HepG2 (cell line): ENCODE measurements around the gene TEC. TPM values are rescaled to one million over a fixed set of nuclear protein-coding genes. Genes with fewer than 3 reads are reported as not detected.

ENCODE experiments used
- ATAC-seq: fragments of 200-7000 bp; cut with Tn5 transposase; 3 replicates; pipeline ENCODE4 v1.9.1; 2020; ENCODE audit warnings: mild to moderate bottlenecking, moderate library complexity
- BruUV-seq: library from RNA; stranded (reverse); fragments of 400-500 nt; replicated peaks from 2 replicates; lab custom pipeline; 2021; lab: Mats Ljungman, UMichigan
- CTCF ChIA-PET: fragments of 300-600 bp; formaldehyde crosslinking; extraction: SDS; loops from one replicate; lab custom pipeline; 2021; ENCODE audit warnings: low total read pairs, inconsistent platforms, low intra/inter-chr PET ratio; lab: Yijun Ruan, JAX
- POLR2A ChIA-PET: fragments of 350-600 bp; sonication (Branson Sonifier 250); formaldehyde crosslinking; loops from one replicate; lab custom pipeline; 2020; ENCODE audit warnings: antibody characterized with exemption, inconsistent platforms; lab: Yijun Ruan, JAX
- DNase-seq: peaks from one replicate; pipeline ENCODE4 v3.0.0-alpha.2; 2015; ENCODE audit warnings: low spot score
- FAIRE-seq: peaks from 3 replicates; lab custom pipeline; 2011; peaks lifted over from hg19 to GRCh38; lab: Jason Lieb, UNC
- H2AFZ ChIP-seq: one replicate; pipeline ENCODE4 v1.6.1; 2011; ENCODE audit warnings: low read length, inconsistent platforms
- H3K27ac ChIP-seq: fragments of 300-600 bp; 3 replicates; pipeline ENCODE4 v1.8.0; 2011; ENCODE audit warnings: mixed run types, mild to moderate bottlenecking, mixed read lengths, low read length, inconsistent platforms; ENCODE audit not compliant: insufficient read depth; ENCODE audit errors: extremely low read length
- H3K27me3 ChIP-seq, 2 experiments: fragments of 200-600 bp in 1 of 2; 2 replicates in 1 of 2; 3 replicates in 1 of 2; pipeline versions ENCODE4 v1.6.0 to v1.8.0; 2011; ENCODE audit warnings: low read length in 2 of 2, mild to moderate bottlenecking in 2 of 2, moderate library complexity in 2 of 2, inconsistent platforms in 1 of 2; ENCODE audit not compliant: insufficient read depth in 2 of 2, control insufficient read depth in 1 of 2
- H3K36me3 ChIP-seq, 2 experiments: fragments of 200-600 bp in 1 of 2; replicated peaks in 1 of 2; 2 replicates in 1 of 2; 3 replicates in 1 of 2; pipeline versions ENCODE4 v1.5.1 to v1.8.0; 2011; ENCODE audit warnings: low read length in 2 of 2, inconsistent platforms in 1 of 2; ENCODE audit not compliant: insufficient read depth in 2 of 2, control insufficient read depth in 1 of 2
- H3K4me1 ChIP-seq: 2 replicates; pipeline ENCODE4 v1.5.1; 2012; ENCODE audit warnings: low read length, inconsistent platforms; ENCODE audit not compliant: insufficient read depth
- H3K4me2 ChIP-seq: 2 replicates; pipeline ENCODE4 v1.6.0; 2011; ENCODE audit warnings: low read depth, low read length, inconsistent platforms
- H3K4me3 ChIP-seq, 3 experiments: fragments of 200-600 bp in 1 of 3; sonication (generic), shearing (Covaris generic) in 1 of 3; replicated peaks in 1 of 3; 2 replicates each; pipeline ENCODE4 v1.5.1; 2011 to 2016; ENCODE audit warnings: low read length in 3 of 3, inconsistent platforms in 2 of 3, low read depth in 2 of 3, mild to moderate bottlenecking in 2 of 3, control low read depth in 1 of 3, mixed read lengths in 1 of 3; ENCODE audit not compliant: insufficient read depth in 1 of 3
- H3K79me2 ChIP-seq: one replicate; pipeline ENCODE4 v1.6.1; 2011; ENCODE audit warnings: low read length, inconsistent platforms; ENCODE audit not compliant: insufficient read depth
- H3K9ac ChIP-seq: 2 replicates; pipeline ENCODE4 v1.6.0; 2011; ENCODE audit warnings: mild to moderate bottlenecking, low read depth, low read length, inconsistent platforms; ENCODE audit not compliant: insufficient read depth
- H3K9me3 ChIP-seq: 2 replicates; pipeline ENCODE4 v1.5.1; 2012; ENCODE audit warnings: mild to moderate bottlenecking, low read length
- H4K20me1 ChIP-seq: 2 replicates; pipeline ENCODE4 v1.6.0; 2011; ENCODE audit warnings: inconsistent platforms, mild to moderate bottlenecking, low read length, moderate library complexity; ENCODE audit not compliant: insufficient read depth
- HNRNPK ChIP-seq: fragments of 200-400 bp; formaldehyde crosslinking; IDR thresholded peaks from 2 replicates; pipeline ENCODE4 v1.6.1; 2018; ENCODE audit warnings: low read length, low read depth, moderate library complexity, mild to moderate bottlenecking; ENCODE audit not compliant: poor library complexity, severe bottlenecking
- HOXA5 ChIP-seq: sonication (generic); formaldehyde crosslinking; IDR thresholded peaks from 2 replicates; pipeline ENCODE4 v1.4.0; 2020; ENCODE audit warnings: missing genetic modification reagents
- KMT2A ChIP-seq: sonication (generic); formaldehyde crosslinking; IDR thresholded peaks from 2 replicates; pipeline ENCODE4 v1.4.0; 2020; ENCODE audit warnings: missing genetic modification reagents
- NR2F2 ChIP-seq: IDR thresholded peaks from 2 replicates; pipeline ENCODE4 v1.6.1; 2012; ENCODE audit warnings: low read depth, inconsistent platforms, borderline replicate concordance
- PITX1 ChIP-seq: sonication (generic); formaldehyde crosslinking; IDR thresholded peaks from 2 replicates; pipeline ENCODE4 v1.5.1; 2020; ENCODE audit warnings: mild to moderate bottlenecking, missing genetic modification reagents
- RELA ChIP-seq: sonication (generic); formaldehyde crosslinking; IDR thresholded peaks from 2 replicates; pipeline ENCODE4 v1.4.0; 2020; ENCODE audit warnings: missing genetic modification reagents
- USF2 ChIP-seq, 2 experiments: sonication (generic) in 1 of 2; formaldehyde crosslinking in 1 of 2; IDR thresholded peaks; 2 replicates each; pipeline versions ENCODE4 v1.5.1 to v1.6.1; 2011 to 2020; ENCODE audit warnings: borderline replicate concordance in 1 of 2, low read depth in 1 of 2, low read length in 1 of 2, mild to moderate bottlenecking in 1 of 2, missing genetic modification reagents in 1 of 2, moderate library complexity in 1 of 2
- ZFP1 ChIP-seq: IDR thresholded peaks from 2 replicates; pipeline ENCODE4 v1.6.1; 2016
- ZKSCAN8 ChIP-seq: IDR thresholded peaks from 2 replicates; pipeline ENCODE4 v1.6.1; 2016; ENCODE audit warnings: borderline replicate concordance, missing genetic modification reagents, missing compliant biosample characterization
- ZNF276 ChIP-seq: sonication (generic); formaldehyde crosslinking; IDR thresholded peaks from 2 replicates; pipeline ENCODE4 v1.4.0; 2020; ENCODE audit warnings: mild to moderate bottlenecking, low read depth, missing genetic modification reagents
- WGBS: methylation state at CpG from one replicate; pipeline ENCODE4 v1.1.6; 2017; ENCODE audit warnings: low lambda C conversion rate; 5-methylcytosine and 5-hydroxymethylcytosine counted together
- in situ Hi-C: cut with HindIII; loops from 2 replicates; pipeline ENCODE4 v1.10.0; 2017; ENCODE audit warnings: low pct_unique_long_range_greater_than_20kb; ENCODE audit not compliant: extremely low pct_ligation_motif_present
- intact Hi-C: fragments of 100-400 bp; cut with micrococcal nuclease; formaldehyde crosslinking; loops from one replicate; pipeline ENCODE4 v1.10.0; 2022; ENCODE audit not compliant: unreplicated experiment
- polyA plus RNA-seq, 8 experiments: library from polyadenylated mRNA; depleted of rRNA in 3 of 8; stranded (reverse) in 7 of 8; unstranded in 1 of 8; fragments of >200 nt; fragmentation: Illumina TruSeq in 4 of 8; extraction: Trizol in 4 of 8; gene quantifications; 2 replicates each; pipeline versions ENCODE4 v1.2.1 to v1.2.3, GENCODE V29; 2011 to 2016; ENCODE audit warnings: low read depth in 4 of 8, missing spikeins in 1 of 8, mixed read lengths in 1 of 8; ENCODE audit not compliant: insufficient read depth in 1 of 8
- total RNA-seq, 5 experiments: library from RNA; depleted of rRNA; stranded (reverse); fragments of >200 nt; fragmentation: Illumina TruSeq; extraction: Trizol; gene quantifications; 2 replicates each; pipeline ENCODE4 v1.2.3, GENCODE V29; 2016; ENCODE audit warnings: low read depth in 1 of 5
- TF ChIP-seq, protein P1 (sequence below): sonication (generic); formaldehyde crosslinking; IDR thresholded peaks from 2 replicates; pipeline ENCODE4 v1.9.0; 2022; ENCODE audit warnings: low read depth, missing genetic modification reagents
- TF ChIP-seq, protein P2 (sequence below): sonication (generic); formaldehyde crosslinking; IDR thresholded peaks from 2 replicates; pipeline ENCODE4 v1.9.0; 2021; ENCODE audit warnings: missing genetic modification reagents, borderline replicate concordance
- TF ChIP-seq, protein P3 (sequence below): sonication (generic); formaldehyde crosslinking; IDR thresholded peaks from 2 replicates; pipeline ENCODE4 v1.8.1; 2022; ENCODE audit warnings: mild to moderate bottlenecking, missing genetic modification reagents
- TF ChIP-seq, protein P4 (sequence below): IDR thresholded peaks from 2 replicates; pipeline ENCODE4 v1.6.1; 2016; ENCODE audit warnings: missing genetic modification reagents, missing compliant biosample characterization

TEC gene
- total and polyA plus RNA-seq, 2 of the 13 experiments (the other 11 are each of a cell fraction or from before 2014, with no cell fraction given) = 0.05 to 0.20 TPM

- no peaks in the 10 kb centered on the region for H3K36me3 ChIP-seq
- no peak overlapping the region for H3K27ac ChIP-seq
- no peak overlapping the region for H3K4me2 ChIP-seq
- 5% methylated on average over 3 of the region's 3 CpGs for WGBS
- no peak overlapping the region for H3K4me3 ChIP-seq
- H3K9me3 ChIP-seq = no peaks in the 10 kb centered on the region
- H3K4me1 ChIP-seq = no peaks in the 10 kb centered on the region
- ChIA-PET POLR2A (no interaction called here), CTCF (no interaction called here)
- intact Hi-C loops = no loop called here
- H2AFZ ChIP-seq = no peak overlapping the region
- H3K9ac ChIP-seq = no peak overlapping the region
- no peaks in the 10 kb centered on the region for H4K20me1 ChIP-seq
- ATAC-seq (no peak), DNase-seq (no peak), FAIRE-seq (no peak)
- no TSS peak for BruUV-seq
- H3K79me2 ChIP-seq = no peaks in the 10 kb centered on the region
- H3K27me3 ChIP-seq = no peaks in the 10 kb centered on the region
- in situ Hi-C loops = loop anchor here (25.0 kb wide), 1 partner anchor 382 kb away; no protein-coding TSS in a partner anchor
- TF ChIP-seq HNRNPK = no peak
- TF ChIP-seq HOXA5 (CRISPR knock-in tag) = no peak
- no peak for TF ChIP-seq NR2F2
- TF ChIP-seq, protein P1, sequence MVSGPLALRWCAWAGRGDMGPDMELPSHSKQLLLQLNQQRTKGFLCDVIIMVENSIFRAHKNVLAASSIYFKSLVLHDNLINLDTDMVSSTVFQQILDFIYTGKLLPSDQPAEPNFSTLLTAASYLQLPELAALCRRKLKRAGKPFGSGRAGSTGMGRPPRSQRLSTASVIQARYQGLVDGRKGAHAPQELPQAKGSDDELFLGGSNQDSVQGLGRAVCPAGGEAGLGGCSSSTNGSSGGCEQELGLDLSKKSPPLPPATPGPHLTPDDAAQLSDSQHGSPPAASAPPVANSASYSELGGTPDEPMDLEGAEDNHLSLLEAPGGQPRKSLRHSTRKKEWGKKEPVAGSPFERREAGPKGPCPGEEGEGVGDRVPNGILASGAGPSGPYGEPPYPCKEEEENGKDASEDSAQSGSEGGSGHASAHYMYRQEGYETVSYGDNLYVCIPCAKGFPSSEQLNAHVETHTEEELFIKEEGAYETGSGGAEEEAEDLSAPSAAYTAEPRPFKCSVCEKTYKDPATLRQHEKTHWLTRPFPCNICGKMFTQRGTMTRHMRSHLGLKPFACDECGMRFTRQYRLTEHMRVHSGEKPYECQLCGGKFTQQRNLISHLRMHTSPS (CRISPR knock-in tag) = no peak
- TF ChIP-seq RELA (CRISPR knock-in tag) = no peak
- TF ChIP-seq ZFP1 = no peak
- no peak for TF ChIP-seq PITX1
- no peak for TF ChIP-seq KMT2A (CRISPR knock-in tag)
- TF ChIP-seq ZKSCAN8 = no peak
- TF ChIP-seq ZNF276 (CRISPR knock-in tag) = no peak
- TF ChIP-seq, protein P2, sequence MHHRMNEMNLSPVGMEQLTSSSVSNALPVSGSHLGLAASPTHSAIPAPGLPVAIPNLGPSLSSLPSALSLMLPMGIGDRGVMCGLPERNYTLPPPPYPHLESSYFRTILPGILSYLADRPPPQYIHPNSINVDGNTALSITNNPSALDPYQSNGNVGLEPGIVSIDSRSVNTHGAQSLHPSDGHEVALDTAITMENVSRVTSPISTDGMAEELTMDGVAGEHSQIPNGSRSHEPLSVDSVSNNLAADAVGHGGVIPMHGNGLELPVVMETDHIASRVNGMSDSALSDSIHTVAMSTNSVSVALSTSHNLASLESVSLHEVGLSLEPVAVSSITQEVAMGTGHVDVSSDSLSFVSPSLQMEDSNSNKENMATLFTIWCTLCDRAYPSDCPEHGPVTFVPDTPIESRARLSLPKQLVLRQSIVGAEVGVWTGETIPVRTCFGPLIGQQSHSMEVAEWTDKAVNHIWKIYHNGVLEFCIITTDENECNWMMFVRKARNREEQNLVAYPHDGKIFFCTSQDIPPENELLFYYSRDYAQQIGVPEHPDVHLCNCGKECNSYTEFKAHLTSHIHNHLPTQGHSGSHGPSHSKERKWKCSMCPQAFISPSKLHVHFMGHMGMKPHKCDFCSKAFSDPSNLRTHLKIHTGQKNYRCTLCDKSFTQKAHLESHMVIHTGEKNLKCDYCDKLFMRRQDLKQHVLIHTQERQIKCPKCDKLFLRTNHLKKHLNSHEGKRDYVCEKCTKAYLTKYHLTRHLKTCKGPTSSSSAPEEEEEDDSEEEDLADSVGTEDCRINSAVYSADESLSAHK (CRISPR knock-in tag) = no peak
- TF ChIP-seq USF2 (IDR thresholded peaks at IDR 0.05; ENCODE audit: low read depth, low read length) = no peak
- no peak for TF ChIP-seq USF2 (CRISPR knock-in tag; IDR thresholded peaks at IDR 0.05; ENCODE audit: borderline replicate concordance)
- TF ChIP-seq, protein P3, sequence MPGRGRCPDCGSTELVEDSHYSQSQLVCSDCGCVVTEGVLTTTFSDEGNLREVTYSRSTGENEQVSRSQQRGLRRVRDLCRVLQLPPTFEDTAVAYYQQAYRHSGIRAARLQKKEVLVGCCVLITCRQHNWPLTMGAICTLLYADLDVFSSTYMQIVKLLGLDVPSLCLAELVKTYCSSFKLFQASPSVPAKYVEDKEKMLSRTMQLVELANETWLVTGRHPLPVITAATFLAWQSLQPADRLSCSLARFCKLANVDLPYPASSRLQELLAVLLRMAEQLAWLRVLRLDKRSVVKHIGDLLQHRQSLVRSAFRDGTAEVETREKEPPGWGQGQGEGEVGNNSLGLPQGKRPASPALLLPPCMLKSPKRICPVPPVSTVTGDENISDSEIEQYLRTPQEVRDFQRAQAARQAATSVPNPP = no peak
- TF ChIP-seq, protein P4, sequence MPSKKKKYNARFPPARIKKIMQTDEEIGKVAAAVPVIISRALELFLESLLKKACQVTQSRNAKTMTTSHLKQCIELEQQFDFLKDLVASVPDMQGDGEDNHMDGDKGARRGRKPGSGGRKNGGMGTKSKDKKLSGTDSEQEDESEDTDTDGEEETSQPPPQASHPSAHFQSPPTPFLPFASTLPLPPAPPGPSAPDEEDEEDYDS (CRISPR knock-in tag) = no peak
These were observed 175.6 kb downstream of the TEC start for GRCh38 chr4:48093991-48094416.
